ENCODE data around the gene OR13C2.
"Not testable (repeated sequence)": the region's sequence is repeated elsewhere in the genome, so short reads cannot be mapped to it uniquely, and the experiment has no call there.

OR13C2 gene

GRCh38 chr9:104605527-104605926 lies at the start of gene OR13C2:
TSS of gene OR13C2 (minus strand) at chr9:104605627. CDS start at chr9:104605627, 0 bp downstream.
- DNase-seq (ENCODE audit: low spot score), result not testable (repeated sequence)

GRCh38 chr9:104635456-104635855 lies 30.0 kb upstream of the OR13C2 start:
- no peak for DNase-seq (ENCODE audit: low spot score)

GRCh38 chr9:104633976-104634520 lies 28.6 kb upstream of the OR13C2 start:
- DNase-seq (ENCODE audit: low spot score), result no peak

- not testable (repeated sequence) for DNase-seq (ENCODE audit: low spot score)
Measured at GRCh38 chr9:104625964-104626363, 20.5 kb upstream of the OR13C2 start.

GRCh38 chr9:104618104-104618503 lies 12.7 kb upstream of the OR13C2 start, which contains the start of gene OR13C9:
TSS of gene OR13C9 (minus strand) at chr9:104618204. CDS start at chr9:104618204, 0 bp downstream.
- no peak for DNase-seq (ENCODE audit: low spot score)

- DNase-seq (ENCODE audit: low spot score), result no peak
Measured at GRCh38 chr9:104617418-104617817, 12.0 kb upstream of the OR13C2 start.

GRCh38 chr9:104611213-104611612 lies 5.8 kb upstream of the OR13C2 start:
- no peak for DNase-seq (ENCODE audit: low spot score)

GRCh38 chr9:104608336-104608735 lies 2.9 kb upstream of the OR13C2 start:
- DNase-seq (ENCODE audit: low spot score), result no peak

- no peak for DNase-seq (ENCODE audit: low spot score)
Measured at GRCh38 chr9:104606152-104606551, 725 bp upstream of the OR13C2 start.

- no peak for DNase-seq (ENCODE audit: low spot score)
Measured at GRCh38 chr9:104604801-104605200, 626 bp downstream of the OR13C2 start.

GRCh38 chr9:104599313-104599712 lies 6.1 kb downstream of the OR13C2 start, which contains the start of gene OR13C5:
TSS of gene OR13C5 (minus strand) at chr9:104599413. CDS start at chr9:104599413, 0 bp downstream.
- not testable (repeated sequence) for DNase-seq (ENCODE audit: low spot score)

- DNase-seq (ENCODE audit: low spot score), result not testable (repeated sequence)
Measured at GRCh38 chr9:104598749-104599148, 6.7 kb downstream of the OR13C2 start.

GRCh38 chr9:104589626-104590025 lies 15.8 kb downstream of the OR13C2 start:
- no peak for DNase-seq (ENCODE audit: low spot score)

GRCh38 chr9:104586496-104587180 lies 18.8 kb downstream of the OR13C2 start:
- no peak for DNase-seq (ENCODE audit: low spot score)

- no peak for DNase-seq (ENCODE audit: low spot score)
Measured at GRCh38 chr9:104580562-104580961, 24.9 kb downstream of the OR13C2 start.

GRCh38 chr9:104577263-104577662 lies 28.2 kb downstream of the OR13C2 start:
- no peak for DNase-seq (ENCODE audit: low spot score)

GRCh38 chr9:104575456-104575855 lies 30.0 kb downstream of the OR13C2 start:
- DNase-seq (ENCODE audit: low spot score), result no peak

- no peak for DNase-seq (ENCODE audit: low spot score)
Measured at GRCh38 chr9:104572612-104573011, 32.8 kb downstream of the OR13C2 start.

GRCh38 chr9:104568868-104569267 lies 36.6 kb downstream of the OR13C2 start, which contains the start of gene OR13C8:
TSS of gene OR13C8 (plus strand) at chr9:104569168. CDS start at chr9:104569168, 0 bp downstream.
- DNase-seq (ENCODE audit: low spot score), result no peak

- no peak for DNase-seq (ENCODE audit: low spot score)
Measured at GRCh38 chr9:104564358-104564757, 41.1 kb downstream of the OR13C2 start.

GRCh38 chr9:104556830-104557634 lies 48.4 kb downstream of the OR13C2 start:
- DNase-seq (ENCODE audit: low spot score), result no peak

GRCh38 chr9:104555521-104555920 lies 49.9 kb downstream of the OR13C2 start:
- DNase-seq (ENCODE audit: low spot score), result no peak
